ENCODE results near the gene YTHDF2.

The YTHDF2 gene

GRCh38 chr1:28812669-28813468 lies 76.1 kb downstream of the YTHDF2 start:
- TF ChIP-seq, protein P1, sequence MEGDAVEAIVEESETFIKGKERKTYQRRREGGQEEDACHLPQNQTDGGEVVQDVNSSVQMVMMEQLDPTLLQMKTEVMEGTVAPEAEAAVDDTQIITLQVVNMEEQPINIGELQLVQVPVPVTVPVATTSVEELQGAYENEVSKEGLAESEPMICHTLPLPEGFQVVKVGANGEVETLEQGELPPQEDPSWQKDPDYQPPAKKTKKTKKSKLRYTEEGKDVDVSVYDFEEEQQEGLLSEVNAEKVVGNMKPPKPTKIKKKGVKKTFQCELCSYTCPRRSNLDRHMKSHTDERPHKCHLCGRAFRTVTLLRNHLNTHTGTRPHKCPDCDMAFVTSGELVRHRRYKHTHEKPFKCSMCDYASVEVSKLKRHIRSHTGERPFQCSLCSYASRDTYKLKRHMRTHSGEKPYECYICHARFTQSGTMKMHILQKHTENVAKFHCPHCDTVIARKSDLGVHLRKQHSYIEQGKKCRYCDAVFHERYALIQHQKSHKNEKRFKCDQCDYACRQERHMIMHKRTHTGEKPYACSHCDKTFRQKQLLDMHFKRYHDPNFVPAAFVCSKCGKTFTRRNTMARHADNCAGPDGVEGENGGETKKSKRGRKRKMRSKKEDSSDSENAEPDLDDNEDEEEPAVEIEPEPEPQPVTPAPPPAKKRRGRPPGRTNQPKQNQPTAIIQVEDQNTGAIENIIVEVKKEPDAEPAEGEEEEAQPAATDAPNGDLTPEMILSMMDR (IDR thresholded peaks at IDR 0.05): no peak
- Histone ChIP-seq H3K9me3 (no peaks in the 10 kb centered on the region), H3K36me3 (no peaks in the 10 kb centered on the region), H3K4me3 (no peak overlapping the region), H3K4me1 (peaks cover 0 to 6% (median 0%) of the 10 kb centered on the region in 4 donors), H3K27me3 (peaks cover 0 to 86% of the 10 kb centered on the region in 2 donors), H3K27ac (no peak overlapping the region)
- DNase-seq: no peak
- intact Hi-C loops (cut with DNase I; ENCODE audit: low total_unique reads): no loop called here

DNA sequence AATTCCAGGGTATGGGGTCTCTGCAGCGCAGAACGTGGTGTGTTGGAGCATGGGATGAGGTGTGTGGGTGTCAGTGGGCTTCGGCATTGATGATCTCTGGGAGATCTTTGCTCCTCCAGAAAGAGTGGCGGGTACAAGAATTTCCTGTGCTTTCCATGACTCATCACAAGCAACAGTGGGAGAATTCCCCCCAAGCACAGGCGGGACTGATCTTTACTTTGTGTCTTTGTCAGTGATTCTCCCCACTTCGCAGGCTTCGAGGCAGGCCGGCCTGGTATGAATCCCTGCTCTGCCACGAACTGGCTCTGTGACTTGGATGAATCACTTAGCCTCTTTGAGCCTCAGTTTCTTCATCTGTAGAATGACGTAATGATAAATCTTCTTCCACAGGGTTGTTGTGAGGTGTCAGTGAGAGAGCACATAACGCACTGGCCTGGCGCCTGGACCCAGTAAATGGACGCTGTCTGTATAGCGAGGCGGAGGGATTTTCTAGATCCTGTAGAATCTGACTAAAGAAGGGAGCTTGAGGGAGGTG lies 77.3 kb downstream of the YTHDF2 start:
- H3K36me3 ChIP-seq: no peaks in the 10 kb centered on the region

DNA sequence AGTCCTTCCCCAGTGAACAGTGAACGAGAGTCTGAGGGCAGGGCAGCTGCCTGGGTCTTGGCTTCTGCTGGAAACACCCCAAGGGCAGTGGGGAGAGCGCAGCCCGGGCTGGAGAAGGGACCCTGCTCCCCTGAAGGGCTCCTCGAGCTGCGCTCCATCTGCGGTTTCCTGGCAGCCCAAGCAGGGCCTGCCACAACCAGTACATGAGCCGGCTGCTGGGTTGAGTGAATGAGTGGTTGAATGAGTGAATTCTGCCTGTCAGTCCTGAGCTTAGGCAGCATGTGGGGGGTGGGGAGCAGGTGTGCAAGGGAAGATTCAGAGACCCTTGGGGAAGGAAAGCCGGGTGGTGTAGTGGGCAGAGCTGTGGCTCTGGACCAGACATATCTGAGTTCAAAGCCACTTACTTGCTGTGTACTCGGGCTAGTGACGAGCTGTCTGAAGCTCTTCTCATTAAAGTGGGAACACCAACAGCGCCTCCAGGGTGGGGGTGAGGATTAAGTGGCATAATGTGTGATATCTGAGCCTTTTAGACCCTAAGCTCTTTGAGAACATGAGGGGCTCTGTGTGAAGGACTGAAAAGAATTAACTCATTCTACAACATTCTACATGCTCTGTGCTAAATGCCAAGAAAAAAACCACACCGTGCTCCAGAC lies 78.9 kb downstream of the YTHDF2 start:
- no peaks in the 10 kb centered on the region for H3K36me3 ChIP-seq
- DNase-seq: no peak
- H3K9me3 ChIP-seq: no peaks in the 10 kb centered on the region
- no peak overlapping the region for H3K4me3 ChIP-seq
- H3K27ac ChIP-seq: no peak overlapping the region
- H3K27me3 ChIP-seq: peaks cover 0 to 87% of the 10 kb centered on the region in 2 donors
- intact Hi-C loops (cut with DNase I; ENCODE audit: low total_unique reads): no loop called here
- H3K4me1 ChIP-seq: peaks cover 0 to 6% (median 0%) of the 10 kb centered on the region in 4 donors
- TF ChIP-seq, protein P1 (IDR thresholded peaks at IDR 0.05): no peak

More for the DNA sequence above, 77.3 kb downstream of the YTHDF2 start:
- TF ChIP-seq, protein P1 (IDR thresholded peaks at IDR 0.05): no peak
- H3K4me3 ChIP-seq: no peak overlapping the region
- H3K27me3 ChIP-seq: peaks cover 0 to 92% of the 10 kb centered on the region in 2 donors
- DNase-seq: no peak
- no peaks in the 10 kb centered on the region for H3K9me3 ChIP-seq
- intact Hi-C loops (cut with DNase I; ENCODE audit: low total_unique reads): no loop called here
- no peak overlapping the region for H3K27ac ChIP-seq
- H3K4me1 ChIP-seq: peaks cover 0 to 6% (median 0%) of the 10 kb centered on the region in 4 donors

- no peak overlapping the region for H3K27ac ChIP-seq
- H3K9me3 ChIP-seq: no peaks in the 10 kb centered on the region
- peaks cover 0 to 6% (median 0%) of the 10 kb centered on the region in 4 donors for H3K4me1 ChIP-seq
- intact Hi-C loops (cut with DNase I; ENCODE audit: low total_unique reads): no loop called here
- no peaks in the 10 kb centered on the region for H3K36me3 ChIP-seq
- no peak for DNase-seq
- H3K4me3 ChIP-seq: no peak overlapping the region
- peaks cover 0 to 74% of the 10 kb centered on the region in 2 donors for H3K27me3 ChIP-seq
- TF ChIP-seq, protein P1 (IDR thresholded peaks at IDR 0.05): no peak
These were observed 80.4 kb downstream of the YTHDF2 start for GRCh38 chr1:28817133-28817532.

- intact Hi-C loops (cut with DNase I; ENCODE audit: low total_unique reads): no loop called here
- Histone ChIP-seq H3K4me1 (no peaks in the 10 kb centered on the region), H3K27me3 (peaks cover 0 to 65% of the 10 kb centered on the region in 2 donors), H3K27ac (no peak overlapping the region), H3K36me3 (no peaks in the 10 kb centered on the region), H3K9me3 (no peaks in the 10 kb centered on the region), H3K4me3 (no peak overlapping the region)
- TF ChIP-seq, protein P1 (IDR thresholded peaks at IDR 0.05): no peak
- DNase-seq: no peak
These were observed 82.3 kb downstream of the YTHDF2 start for GRCh38 chr1:28819020-28819419.
